ENCODE measurements around the gene PLXNB3. TPM values are rescaled to one million over a fixed set of nuclear protein-coding genes. Genes with fewer than 3 reads are reported as not detected.

The PLXNB3 gene
- total and polyA plus RNA-seq, 4 donors = 0.38 to 31.4 (median 18.4) TPM

- intact Hi-C loops (cut with DNase I) = no loop called here
- no peaks in the 10 kb centered on the region for H3K36me3 ChIP-seq (ENCODE audit: control insufficient read depth in 1 of 2, insufficient read depth in 2 of 2, low read length in 1 of 2)
Measured at GRCh38 chrX:153779891-153780677, 16.0 kb downstream of the PLXNB3 start.

GRCh38 chrX:153780678-153781427 is 16.8 kb downstream of the PLXNB3 start, which contains the start of gene SRPK3:
SRPK3 (plus strand) TSS chrX:153781041; CDS start chrX:153781087, 46 bp downstream.
- Histone ChIP-seq H3K4me3 (ENCODE audit: low read length in 2 of 2) (no peak within 1 kb of the TSS), H3K9me3 (ENCODE audit: control insufficient read depth, low read length) (no peaks in the 10 kb centered on the region), H3K27me3 (ENCODE audit: control insufficient read depth in 1 of 2, insufficient read depth in 2 of 2, low read length in 1 of 2) (no peaks in the 10 kb centered on the region), H3K4me1 (ENCODE audit: control insufficient read depth in 1 of 2, insufficient read depth in 2 of 2, low read length in 2 of 2) (no peaks in the 10 kb centered on the region), H3K27ac (ENCODE audit: low read depth in 1 of 2, low read length in 2 of 2) (peak within 1 kb of the TSS in 1 of 2 donors; percentile 39), H3K36me3 (ENCODE audit: control insufficient read depth in 1 of 2, insufficient read depth in 2 of 2, low read length in 1 of 2) (peaks cover 0 to 3% of the 10 kb centered on the region in 2 donors)
- 6 to 52% methylated on average over 49 to 52 of the region's 52 CpGs for WGBS, 2 donors
- ATAC-seq (ENCODE audit: low FRiP score) (peak; percentile 9), DNase-seq (no peak)
- intact Hi-C loops (cut with DNase I) = no loop called here

More at GRCh38 chrX:153779891-153780677, 16.0 kb downstream of the PLXNB3 start:
- Histone ChIP-seq H3K4me3 (ENCODE audit: low read length in 2 of 2) (no peak overlapping the region), H3K9me3 (ENCODE audit: control insufficient read depth, low read length) (no peaks in the 10 kb centered on the region), H3K4me1 (ENCODE audit: control insufficient read depth in 1 of 2, insufficient read depth in 2 of 2, low read length in 2 of 2) (no peaks in the 10 kb centered on the region), H3K27ac (ENCODE audit: low read depth in 1 of 2, low read length in 2 of 2) (peak overlapping the region in 1 of 2 donors; percentile 29), H3K27me3 (ENCODE audit: control insufficient read depth in 1 of 2, insufficient read depth in 2 of 2, low read length in 1 of 2) (no peaks in the 10 kb centered on the region)
- ATAC-seq (ENCODE audit: low FRiP score) (no peak), DNase-seq (no peak)
- WGBS, 2 donors = 78 to 82% methylated on average over 18 of the region's 18 CpGs

- WGBS, 2 donors = 65 to 71% methylated on average over 24 of the region's 24 CpGs
- no peaks in the 10 kb centered on the region for H3K27me3 ChIP-seq (ENCODE audit: control insufficient read depth in 1 of 2, insufficient read depth in 2 of 2, low read length in 1 of 2)
- DNase-seq (no peak), ATAC-seq (ENCODE audit: low FRiP score) (no peak)
- peaks cover 0 to 3% of the 10 kb centered on the region in 2 donors for H3K36me3 ChIP-seq (ENCODE audit: control insufficient read depth in 1 of 2, insufficient read depth in 2 of 2, low read length in 1 of 2)
- peak overlapping the region in 1 of 2 donors; percentile 39 for H3K27ac ChIP-seq (ENCODE audit: low read depth in 1 of 2, low read length in 2 of 2)
- no peak overlapping the region for H3K4me3 ChIP-seq (ENCODE audit: low read length in 2 of 2)
- intact Hi-C loops (cut with DNase I) = no loop called here
- H3K4me1 ChIP-seq (ENCODE audit: control insufficient read depth in 1 of 2, insufficient read depth in 2 of 2, low read length in 2 of 2) = no peaks in the 10 kb centered on the region
- no peaks in the 10 kb centered on the region for H3K9me3 ChIP-seq (ENCODE audit: control insufficient read depth, low read length)
Measured at GRCh38 chrX:153781428-153782047, 17.5 kb downstream of the PLXNB3 start.

- Histone ChIP-seq H3K4me1 (ENCODE audit: control insufficient read depth in 1 of 2, insufficient read depth in 2 of 2, low read length in 2 of 2) (no peaks in the 10 kb centered on the region), H3K9me3 (ENCODE audit: control insufficient read depth, low read length) (no peaks in the 10 kb centered on the region), H3K27me3 (ENCODE audit: control insufficient read depth in 1 of 2, insufficient read depth in 2 of 2, low read length in 1 of 2) (no peaks in the 10 kb centered on the region), H3K4me3 (ENCODE audit: low read length in 2 of 2) (no peak overlapping the region), H3K27ac (ENCODE audit: low read depth in 1 of 2, low read length in 2 of 2) (no peak overlapping the region), H3K36me3 (ENCODE audit: control insufficient read depth in 1 of 2, insufficient read depth in 2 of 2, low read length in 1 of 2) (peaks cover 0 to 3% of the 10 kb centered on the region in 2 donors)
- DNase-seq (no peak), ATAC-seq (ENCODE audit: low FRiP score) (no peak)
- WGBS, 2 donors = 70 to 71% methylated on average over 11 of the region's 11 CpGs
- intact Hi-C loops (cut with DNase I) = no loop called here
Measured at GRCh38 chrX:153782313-153782712, 18.3 kb downstream of the PLXNB3 start.

GRCh38 chrX:153782871-153783270 is 18.8 kb downstream of the PLXNB3 start:
- 90 to 92% methylated on average over 14 of the region's 14 CpGs for WGBS, 2 donors
- Histone ChIP-seq H3K36me3 (ENCODE audit: control insufficient read depth in 1 of 2, insufficient read depth in 2 of 2, low read length in 1 of 2) (peaks cover 0 to 3% of the 10 kb centered on the region in 2 donors), H3K4me1 (ENCODE audit: control insufficient read depth in 1 of 2, insufficient read depth in 2 of 2, low read length in 2 of 2) (no peaks in the 10 kb centered on the region), H3K9me3 (ENCODE audit: control insufficient read depth, low read length) (no peaks in the 10 kb centered on the region), H3K4me3 (ENCODE audit: low read length in 2 of 2) (no peak overlapping the region), H3K27ac (ENCODE audit: low read depth in 1 of 2, low read length in 2 of 2) (no peak overlapping the region), H3K27me3 (ENCODE audit: control insufficient read depth in 1 of 2, insufficient read depth in 2 of 2, low read length in 1 of 2) (no peaks in the 10 kb centered on the region)
- intact Hi-C loops (cut with DNase I) = no loop called here
- ATAC-seq (ENCODE audit: low FRiP score) (no peak), DNase-seq (no peak)

GRCh38 chrX:153783378-153784013 is 19.4 kb downstream of the PLXNB3 start:
- no peak for DNase-seq
- Histone ChIP-seq H3K9me3 (ENCODE audit: control insufficient read depth, low read length) (no peaks in the 10 kb centered on the region), H3K27me3 (ENCODE audit: control insufficient read depth in 1 of 2, insufficient read depth in 2 of 2, low read length in 1 of 2) (no peaks in the 10 kb centered on the region), H3K4me3 (ENCODE audit: low read length in 2 of 2) (no peak overlapping the region), H3K36me3 (ENCODE audit: control insufficient read depth in 1 of 2, insufficient read depth in 2 of 2, low read length in 1 of 2) (peaks cover 0 to 3% of the 10 kb centered on the region in 2 donors), H3K27ac (ENCODE audit: low read depth in 1 of 2, low read length in 2 of 2) (no peak overlapping the region), H3K4me1 (ENCODE audit: control insufficient read depth in 1 of 2, insufficient read depth in 2 of 2, low read length in 2 of 2) (no peaks in the 10 kb centered on the region)
- intact Hi-C loops (cut with DNase I) = no loop called here
- WGBS, 2 donors = 81 to 85% methylated on average over 24 of the region's 24 CpGs
- ATAC-seq (ENCODE audit: low FRiP score) = no peak

- no peaks in the 10 kb centered on the region for H3K4me1 ChIP-seq (ENCODE audit: control insufficient read depth in 1 of 2, insufficient read depth in 2 of 2, low read length in 2 of 2)
- intact Hi-C loops (cut with DNase I) = no loop called here
- no peaks in the 10 kb centered on the region for H3K27me3 ChIP-seq (ENCODE audit: control insufficient read depth in 1 of 2, insufficient read depth in 2 of 2, low read length in 1 of 2)
- 88 to 90% methylated on average over 22 to 27 of the region's 27 CpGs for WGBS, 2 donors
- H3K4me3 ChIP-seq (ENCODE audit: low read length in 2 of 2) = no peak overlapping the region
- DNase-seq (no peak), ATAC-seq (ENCODE audit: low FRiP score) (no peak)
- H3K9me3 ChIP-seq (ENCODE audit: control insufficient read depth, low read length) = no peaks in the 10 kb centered on the region
- no peak overlapping the region for H3K27ac ChIP-seq (ENCODE audit: low read depth in 1 of 2, low read length in 2 of 2)
- H3K36me3 ChIP-seq (ENCODE audit: control insufficient read depth in 1 of 2, insufficient read depth in 2 of 2, low read length in 1 of 2) = peaks cover 0 to 3% of the 10 kb centered on the region in 2 donors
Measured at GRCh38 chrX:153784325-153784967, 20.4 kb downstream of the PLXNB3 start.

GRCh38 chrX:153786669-153787068 is 22.6 kb downstream of the PLXNB3 start:
- Histone ChIP-seq H3K4me1 (ENCODE audit: control insufficient read depth in 1 of 2, insufficient read depth in 2 of 2, low read length in 2 of 2) (no peaks in the 10 kb centered on the region), H3K27ac (ENCODE audit: low read depth in 1 of 2, low read length in 2 of 2) (no peak overlapping the region), H3K36me3 (ENCODE audit: control insufficient read depth in 1 of 2, insufficient read depth in 2 of 2, low read length in 1 of 2) (peaks cover 0 to 3% of the 10 kb centered on the region in 2 donors), H3K27me3 (ENCODE audit: control insufficient read depth in 1 of 2, insufficient read depth in 2 of 2, low read length in 1 of 2) (no peaks in the 10 kb centered on the region), H3K4me3 (ENCODE audit: low read length in 2 of 2) (no peak overlapping the region), H3K9me3 (ENCODE audit: control insufficient read depth, low read length) (no peaks in the 10 kb centered on the region)
- DNase-seq = no peak
- ATAC-seq (ENCODE audit: low FRiP score) = no peak
- intact Hi-C loops (cut with DNase I) = no loop called here
- 70 to 84% methylated on average over 15 of the region's 15 CpGs for WGBS, 2 donors

Data from aorta (tissue), 5 donors.